ENCODE data around the gene PLA2G6.

DNA sequence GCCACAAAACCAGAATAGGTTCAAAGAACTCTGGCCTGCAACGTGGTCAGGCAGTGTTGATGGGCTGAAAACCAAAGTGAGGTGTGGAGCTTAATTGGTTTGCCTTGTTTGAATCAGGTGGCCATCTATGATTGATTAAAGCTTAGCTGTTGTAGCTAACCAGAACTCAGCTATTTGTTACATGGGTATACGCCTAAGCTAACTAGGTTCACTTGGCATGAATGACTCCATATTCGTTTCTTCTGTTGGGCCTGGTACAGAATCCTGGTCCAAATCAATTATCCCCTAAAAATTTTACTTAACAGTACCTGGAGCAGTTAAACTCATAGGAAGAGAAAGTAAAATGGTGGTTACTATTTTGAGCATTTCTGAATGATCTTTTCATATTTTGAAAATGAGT, 63.4 kb downstream of the PLA2G6 start:
- TF ChIP-seq, protein P1, sequence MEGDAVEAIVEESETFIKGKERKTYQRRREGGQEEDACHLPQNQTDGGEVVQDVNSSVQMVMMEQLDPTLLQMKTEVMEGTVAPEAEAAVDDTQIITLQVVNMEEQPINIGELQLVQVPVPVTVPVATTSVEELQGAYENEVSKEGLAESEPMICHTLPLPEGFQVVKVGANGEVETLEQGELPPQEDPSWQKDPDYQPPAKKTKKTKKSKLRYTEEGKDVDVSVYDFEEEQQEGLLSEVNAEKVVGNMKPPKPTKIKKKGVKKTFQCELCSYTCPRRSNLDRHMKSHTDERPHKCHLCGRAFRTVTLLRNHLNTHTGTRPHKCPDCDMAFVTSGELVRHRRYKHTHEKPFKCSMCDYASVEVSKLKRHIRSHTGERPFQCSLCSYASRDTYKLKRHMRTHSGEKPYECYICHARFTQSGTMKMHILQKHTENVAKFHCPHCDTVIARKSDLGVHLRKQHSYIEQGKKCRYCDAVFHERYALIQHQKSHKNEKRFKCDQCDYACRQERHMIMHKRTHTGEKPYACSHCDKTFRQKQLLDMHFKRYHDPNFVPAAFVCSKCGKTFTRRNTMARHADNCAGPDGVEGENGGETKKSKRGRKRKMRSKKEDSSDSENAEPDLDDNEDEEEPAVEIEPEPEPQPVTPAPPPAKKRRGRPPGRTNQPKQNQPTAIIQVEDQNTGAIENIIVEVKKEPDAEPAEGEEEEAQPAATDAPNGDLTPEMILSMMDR (IDR thresholded peaks at IDR 0.05) = no peak
- TF ChIP-seq POLR2A (IDR thresholded peaks at IDR 0.05) = no peak
- no peak for TF ChIP-seq EP300 (IDR thresholded peaks at IDR 0.05)

Measured in ovary (tissue), 3 donors.